Ishikawa (cell line): ENCODE data around the gene GPR37.

Experiments used
- CEBPB ChIP-seq: IDR thresholded peaks from 2 replicates; pipeline ENCODE4 v1.6.1; 2012
- CREB1 ChIP-seq: IDR thresholded peaks from 2 replicates; pipeline ENCODE4 v1.6.1; 2012; ENCODE audit warnings: low read depth
- EGR1 ChIP-seq: IDR thresholded peaks from 2 replicates; pipeline ENCODE4 v1.6.1; 2012
- EP300 ChIP-seq: IDR thresholded peaks from 2 replicates; pipeline ENCODE4 v1.6.1; 2012; ENCODE audit warnings: borderline replicate concordance
- FOXM1 ChIP-seq: IDR thresholded peaks from 2 replicates; pipeline ENCODE4 v1.6.1; 2012; ENCODE audit warnings: low read depth, borderline replicate concordance
- NFIC ChIP-seq: IDR thresholded peaks from 2 replicates; pipeline ENCODE4 v1.6.1; 2012
- RAD21 ChIP-seq: IDR thresholded peaks from 2 replicates; pipeline ENCODE4 v1.6.1; 2012; ENCODE audit warnings: low read depth
- TAF1 ChIP-seq: IDR thresholded peaks from 2 replicates; pipeline ENCODE4 v1.6.1; 2012; ENCODE audit warnings: low read depth, mild to moderate bottlenecking
- TCF12 ChIP-seq: IDR thresholded peaks from 2 replicates; pipeline ENCODE4 v1.6.1; 2012; ENCODE audit warnings: low read depth
- TEAD4 ChIP-seq: IDR thresholded peaks from 2 replicates; pipeline ENCODE4 v1.6.1; 2012
- YY1 ChIP-seq: IDR thresholded peaks from 2 replicates; pipeline ENCODE4 v1.6.1; 2012; ENCODE audit warnings: low read depth
- ZBTB7A ChIP-seq: IDR thresholded peaks from 2 replicates; pipeline ENCODE4 v1.6.1; 2012; ENCODE audit warnings: low read depth
- TF ChIP-seq, protein P1 (sequence below): IDR thresholded peaks from 2 replicates; pipeline ENCODE4 v1.6.1; 2012; ENCODE audit warnings: low read depth, mild to moderate bottlenecking
- TF ChIP-seq, protein P2 (sequence below): IDR thresholded peaks from 2 replicates; pipeline ENCODE4 v1.6.1; 2012
- TF ChIP-seq, protein P3 (sequence below): IDR thresholded peaks from 2 replicates; pipeline ENCODE4 v1.6.1; 2012

The GPR37 gene

GRCh38 chr7:124810605-124811004 is 45.0 kb upstream of the GPR37 start:
- TF ChIP-seq, protein P1, sequence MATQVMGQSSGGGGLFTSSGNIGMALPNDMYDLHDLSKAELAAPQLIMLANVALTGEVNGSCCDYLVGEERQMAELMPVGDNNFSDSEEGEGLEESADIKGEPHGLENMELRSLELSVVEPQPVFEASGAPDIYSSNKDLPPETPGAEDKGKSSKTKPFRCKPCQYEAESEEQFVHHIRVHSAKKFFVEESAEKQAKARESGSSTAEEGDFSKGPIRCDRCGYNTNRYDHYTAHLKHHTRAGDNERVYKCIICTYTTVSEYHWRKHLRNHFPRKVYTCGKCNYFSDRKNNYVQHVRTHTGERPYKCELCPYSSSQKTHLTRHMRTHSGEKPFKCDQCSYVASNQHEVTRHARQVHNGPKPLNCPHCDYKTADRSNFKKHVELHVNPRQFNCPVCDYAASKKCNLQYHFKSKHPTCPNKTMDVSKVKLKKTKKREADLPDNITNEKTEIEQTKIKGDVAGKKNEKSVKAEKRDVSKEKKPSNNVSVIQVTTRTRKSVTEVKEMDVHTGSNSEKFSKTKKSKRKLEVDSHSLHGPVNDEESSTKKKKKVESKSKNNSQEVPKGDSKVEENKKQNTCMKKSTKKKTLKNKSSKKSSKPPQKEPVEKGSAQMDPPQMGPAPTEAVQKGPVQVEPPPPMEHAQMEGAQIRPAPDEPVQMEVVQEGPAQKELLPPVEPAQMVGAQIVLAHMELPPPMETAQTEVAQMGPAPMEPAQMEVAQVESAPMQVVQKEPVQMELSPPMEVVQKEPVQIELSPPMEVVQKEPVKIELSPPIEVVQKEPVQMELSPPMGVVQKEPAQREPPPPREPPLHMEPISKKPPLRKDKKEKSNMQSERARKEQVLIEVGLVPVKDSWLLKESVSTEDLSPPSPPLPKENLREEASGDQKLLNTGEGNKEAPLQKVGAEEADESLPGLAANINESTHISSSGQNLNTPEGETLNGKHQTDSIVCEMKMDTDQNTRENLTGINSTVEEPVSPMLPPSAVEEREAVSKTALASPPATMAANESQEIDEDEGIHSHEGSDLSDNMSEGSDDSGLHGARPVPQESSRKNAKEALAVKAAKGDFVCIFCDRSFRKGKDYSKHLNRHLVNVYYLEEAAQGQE = no peak
- TF ChIP-seq CREB1 (no peak), CEBPB (no peak), FOXM1 (no peak), EGR1 (no peak), RAD21 (no peak), TEAD4 (no peak), NFIC (no peak), TCF12 (no peak), YY1 (no peak), ZBTB7A (no peak), EP300 (no peak)
- TF ChIP-seq, protein P2, sequence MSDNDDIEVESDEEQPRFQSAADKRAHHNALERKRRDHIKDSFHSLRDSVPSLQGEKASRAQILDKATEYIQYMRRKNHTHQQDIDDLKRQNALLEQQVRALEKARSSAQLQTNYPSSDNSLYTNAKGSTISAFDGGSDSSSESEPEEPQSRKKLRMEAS = no peak
- TF ChIP-seq, protein P3, sequence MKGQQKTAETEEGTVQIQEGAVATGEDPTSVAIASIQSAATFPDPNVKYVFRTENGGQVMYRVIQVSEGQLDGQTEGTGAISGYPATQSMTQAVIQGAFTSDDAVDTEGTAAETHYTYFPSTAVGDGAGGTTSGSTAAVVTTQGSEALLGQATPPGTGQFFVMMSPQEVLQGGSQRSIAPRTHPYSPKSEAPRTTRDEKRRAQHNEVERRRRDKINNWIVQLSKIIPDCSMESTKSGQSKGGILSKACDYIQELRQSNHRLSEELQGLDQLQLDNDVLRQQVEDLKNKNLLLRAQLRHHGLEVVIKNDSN = no peak

- TF ChIP-seq, protein P1 = no peak
- TF ChIP-seq, protein P3 = no peak
- TF ChIP-seq ZBTB7A (no peak), CEBPB (no peak), EGR1 (no peak), FOXM1 (no peak), TAF1 (no peak), CREB1 (no peak), TEAD4 (no peak), YY1 (no peak), TCF12 (no peak), RAD21 (no peak), EP300 (no peak), NFIC (no peak)
- TF ChIP-seq, protein P2 = no peak
These were observed 42.6 kb upstream of the GPR37 start for GRCh38 chr7:124808206-124808605.

DNA sequence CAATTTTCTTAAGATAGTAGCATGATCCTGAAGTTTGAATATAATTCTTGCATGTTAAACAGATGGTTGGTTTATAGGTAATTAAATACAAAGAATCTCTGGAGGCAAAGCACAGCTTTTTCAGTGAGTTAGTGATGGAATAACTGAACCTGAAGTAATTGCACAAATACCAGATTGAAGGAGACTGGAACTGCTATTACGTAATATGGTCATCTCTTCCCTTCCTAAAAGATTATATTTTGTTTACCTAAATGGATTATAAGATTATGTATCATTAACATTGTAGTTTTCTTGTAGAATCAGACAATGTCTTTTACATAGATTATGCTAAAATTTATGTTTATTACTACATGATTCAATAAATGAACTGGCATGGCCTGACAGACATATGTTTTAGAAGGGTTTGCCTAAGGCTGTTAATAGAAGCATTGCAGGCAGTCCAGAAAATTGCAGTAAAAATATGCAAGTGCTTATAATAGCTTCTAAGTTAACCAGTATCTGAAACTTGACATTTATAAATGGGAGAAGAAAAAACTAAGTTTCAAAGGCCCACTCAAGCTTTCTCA is 35.8 kb upstream of the GPR37 start:
- no peak for TF ChIP-seq NFIC
- TF ChIP-seq CREB1 = no peak
- TF ChIP-seq TEAD4 = no peak
- no peak for TF ChIP-seq TCF12
- TF ChIP-seq YY1 = no peak
- no peak for TF ChIP-seq ZBTB7A
- no peak for TF ChIP-seq EGR1
- TF ChIP-seq, protein P3 = no peak
- no peak for TF ChIP-seq CEBPB
- TF ChIP-seq EP300 = no peak
- TF ChIP-seq, protein P2 = no peak
- TF ChIP-seq FOXM1 = no peak
- TF ChIP-seq RAD21 = no peak
- TF ChIP-seq TAF1 = no peak
- TF ChIP-seq, protein P1 = no peak

DNA sequence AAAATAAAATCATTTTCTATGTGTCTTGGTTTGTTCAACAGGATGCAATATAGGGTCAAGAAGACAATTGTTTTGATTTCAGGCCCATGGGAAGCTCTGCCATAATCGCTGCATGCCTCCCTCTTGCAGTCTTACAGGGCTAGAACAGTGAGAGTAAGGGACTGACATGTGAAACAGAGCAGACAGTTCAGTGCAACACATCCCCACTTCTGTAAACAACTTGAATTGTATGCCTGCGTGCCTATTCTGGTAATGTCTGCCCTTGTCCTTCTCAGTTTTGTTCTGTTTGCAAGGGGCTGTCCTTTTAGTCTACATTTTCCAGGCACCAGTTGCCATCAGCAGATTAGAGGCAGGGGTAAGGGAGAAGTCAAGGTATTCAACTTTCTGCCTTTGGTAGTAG is 34.8 kb upstream of the GPR37 start:
- TF ChIP-seq ZBTB7A (no peak), TCF12 (no peak), TAF1 (no peak), FOXM1 (no peak), EP300 (no peak), CEBPB (no peak), RAD21 (no peak), YY1 (no peak), TEAD4 (no peak), EGR1 (no peak), NFIC (no peak), CREB1 (no peak)
- TF ChIP-seq, protein P2 = no peak
- TF ChIP-seq, protein P1 = no peak
- TF ChIP-seq, protein P3 = no peak
